HFFc6 (cell line): ENCODE results near the gene HENMT1. TPM values are rescaled to one million over a fixed set of nuclear protein-coding genes. Genes with fewer than 3 reads are reported as not detected.

Experiments used
- DNase-seq: peaks from one replicate; pipeline ENCODE4 v3.0.0-alpha.2; 2018
- H3K27ac Mint-ChIP-seq: 2 replicates; pipeline ENCODE4 v1.8.0; 2020; ENCODE audit warnings: mild to moderate bottlenecking, mixed read lengths
- H3K27me3 Mint-ChIP-seq: 2 replicates; pipeline ENCODE4 v1.8.0; 2021; ENCODE audit warnings: mild to moderate bottlenecking, moderate library complexity, mixed read lengths; ENCODE audit not compliant: insufficient read depth
- H3K36me3 Mint-ChIP-seq: 2 replicates; pipeline ENCODE4 v1.8.0; 2021; ENCODE audit warnings: low read depth, mixed read lengths
- H3K4me1 Mint-ChIP-seq: 2 replicates; pipeline ENCODE4 v1.8.0; 2020; ENCODE audit warnings: low read depth, mixed read lengths
- H3K4me3 Mint-ChIP-seq: 2 replicates; pipeline ENCODE4 v1.8.0; 2020; ENCODE audit warnings: mild to moderate bottlenecking, moderate library complexity, mixed read lengths
- H3K9me3 Mint-ChIP-seq: 2 replicates; pipeline ENCODE4 v1.8.0; 2020; ENCODE audit warnings: mild to moderate bottlenecking, mixed read lengths
- CTCF ChIP-seq: fragments of 200-600 bp; sonication (generic); IDR thresholded peaks from 2 replicates; pipeline ENCODE4 v1.5.0; 2021; ENCODE audit warnings: antibody characterized with exemption, mild to moderate bottlenecking
- total RNA-seq, 6 experiments: library from RNA; stranded (reverse); fragmentation: NEBNext Ultra II Directional; extraction: Animal tissue kit (Norgen Biotek cat#: 25700); gene quantifications; 2 replicates in 1 of 6; 3 replicates in 5 of 6; pipeline ENCODE4 v1.2.3, GENCODE V29; 2021

Gene HENMT1
- total RNA-seq, 6 experiments from 2014 or later = 0.37 to 2.7 (median 0.45) TPM

DNA sequence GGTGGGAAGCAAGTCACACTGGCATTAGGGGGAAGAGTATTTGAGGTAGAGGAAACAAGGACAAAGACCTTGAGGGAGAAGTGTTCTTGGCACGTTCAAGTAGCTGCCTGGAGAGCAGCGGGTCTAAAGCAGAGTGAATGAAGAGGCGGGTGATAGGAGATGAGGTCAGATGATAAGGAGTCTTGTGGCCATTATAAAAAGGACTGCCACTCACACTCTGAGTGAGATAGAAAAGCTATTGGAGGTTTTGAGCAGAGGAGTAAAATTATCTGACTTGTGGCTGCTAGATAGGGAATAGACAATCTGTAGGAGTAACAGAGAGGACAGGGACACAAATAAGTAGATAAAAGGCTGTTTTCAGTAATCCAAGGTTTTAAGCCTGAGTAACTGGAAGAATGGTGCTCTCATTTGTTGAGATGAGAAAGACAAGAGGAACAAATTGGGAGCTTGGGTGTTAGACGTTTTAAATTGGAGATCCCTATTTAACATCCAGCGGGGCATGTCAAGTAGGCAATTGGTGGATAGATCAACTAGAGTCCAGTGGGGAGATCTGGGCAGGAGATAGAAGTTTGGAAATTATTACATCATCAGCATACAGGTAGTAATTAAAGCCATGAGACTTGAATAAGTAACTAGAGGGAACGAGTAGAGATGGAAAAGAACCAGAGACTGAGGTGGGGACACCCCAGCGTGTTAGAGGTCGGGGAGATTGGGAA lies 43.7 kb downstream of the HENMT1 start:
- no peak for TF ChIP-seq CTCF
- Mint-ChIP-seq H3K4me3 (no peak overlapping the region), H3K4me1 (no peaks in the 10 kb centered on the region), H3K9me3 (no peaks in the 10 kb centered on the region), H3K27me3 (no peaks in the 10 kb centered on the region), H3K36me3 (no peaks in the 10 kb centered on the region), H3K27ac (no peak overlapping the region)
- no peak for DNase-seq

DNA sequence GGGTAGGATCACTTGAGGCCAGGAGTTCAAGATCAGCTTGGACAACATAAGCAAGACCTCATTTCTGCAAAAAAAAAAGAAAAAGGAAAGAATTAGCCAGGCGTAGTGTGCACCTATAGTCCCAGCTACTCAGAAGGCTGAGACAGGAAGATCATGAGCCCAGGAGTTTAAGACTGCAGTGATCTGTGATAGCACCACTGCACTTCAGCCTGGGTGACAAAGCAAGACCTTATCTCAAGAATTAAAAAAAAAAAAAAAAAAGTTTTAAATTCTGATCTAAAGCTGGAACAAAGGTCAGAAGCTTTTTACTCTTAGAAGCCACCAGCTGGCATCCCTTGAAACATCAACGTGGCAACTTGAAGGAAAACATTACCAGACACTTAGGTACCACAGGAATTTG lies 45.3 kb downstream of the HENMT1 start:
- DNase-seq = no peak
- TF ChIP-seq CTCF = no peak
- no peaks in the 10 kb centered on the region for H3K4me1 Mint-ChIP-seq
- H3K4me3 Mint-ChIP-seq = no peak overlapping the region
- H3K27me3 Mint-ChIP-seq = no peaks in the 10 kb centered on the region
- no peaks in the 10 kb centered on the region for H3K36me3 Mint-ChIP-seq
- no peak overlapping the region for H3K27ac Mint-ChIP-seq
- H3K9me3 Mint-ChIP-seq = no peaks in the 10 kb centered on the region

- no peak overlapping the region for H3K27ac Mint-ChIP-seq
- H3K4me1 Mint-ChIP-seq = peaks cover 12% of the 10 kb centered on the region
- no peak for TF ChIP-seq CTCF
- no peaks in the 10 kb centered on the region for H3K9me3 Mint-ChIP-seq
- H3K27me3 Mint-ChIP-seq = no peaks in the 10 kb centered on the region
- H3K4me3 Mint-ChIP-seq = no peak overlapping the region
- DNase-seq = no peak
- no peaks in the 10 kb centered on the region for H3K36me3 Mint-ChIP-seq
These were observed 48.4 kb downstream of the HENMT1 start for GRCh38 chr1:108612496-108612895.

DNA sequence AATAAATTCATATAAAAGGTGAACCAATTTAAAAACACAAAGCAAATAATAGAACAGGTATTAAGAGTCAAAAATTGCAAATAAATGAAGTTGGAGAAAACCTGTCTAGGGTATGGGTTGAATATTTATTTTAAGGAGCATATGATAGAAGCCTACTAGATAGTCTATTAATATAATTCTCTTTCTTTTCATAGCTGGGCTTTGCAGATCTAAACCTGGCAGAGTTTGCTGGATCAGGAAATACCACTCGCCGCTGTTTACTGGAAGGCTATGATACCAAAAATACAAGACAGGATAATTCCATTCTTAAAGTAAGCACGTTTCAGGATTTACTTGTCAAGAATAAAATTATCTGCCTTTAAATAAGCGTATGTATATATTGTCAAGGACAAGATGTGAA lies 48.9 kb downstream of the HENMT1 start:
- peaks cover 12% of the 10 kb centered on the region for H3K4me1 Mint-ChIP-seq
- no peak overlapping the region for H3K27ac Mint-ChIP-seq
- H3K36me3 Mint-ChIP-seq = no peaks in the 10 kb centered on the region
- H3K9me3 Mint-ChIP-seq = no peaks in the 10 kb centered on the region
- no peaks in the 10 kb centered on the region for H3K27me3 Mint-ChIP-seq
- no peak overlapping the region for H3K4me3 Mint-ChIP-seq
- DNase-seq = no peak
- TF ChIP-seq CTCF = no peak

DNA sequence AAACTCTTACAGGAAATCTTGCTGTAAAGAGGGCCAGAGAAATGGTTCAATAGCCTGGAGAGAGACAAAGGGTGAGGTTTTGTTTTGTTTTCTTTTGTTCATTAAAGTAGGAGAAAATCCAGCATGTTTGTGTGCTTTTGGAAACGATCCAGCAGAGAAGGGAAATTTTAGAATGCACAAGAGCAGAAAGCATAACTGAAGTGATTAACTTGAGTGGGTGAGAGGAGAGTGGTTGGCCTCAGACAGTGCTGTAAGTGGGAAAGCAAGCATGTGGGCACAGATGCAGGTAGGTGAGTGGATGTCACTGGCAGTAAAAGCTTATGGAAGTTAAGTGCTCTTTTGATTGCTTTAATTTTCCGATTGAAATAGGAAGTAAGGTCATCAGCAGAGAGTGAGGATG lies 50.8 kb downstream of the HENMT1 start:
- Mint-ChIP-seq H3K36me3 (no peaks in the 10 kb centered on the region), H3K9me3 (no peaks in the 10 kb centered on the region), H3K27me3 (no peaks in the 10 kb centered on the region), H3K4me1 (peaks cover 12% of the 10 kb centered on the region), H3K4me3 (no peak overlapping the region), H3K27ac (no peak overlapping the region)
- TF ChIP-seq CTCF = no peak
- no peak for DNase-seq
